NCI-H774 (cell line): ENCODE results near the gene MAGEB17.

ENCODE experiments used
- DNase-seq: peaks from one replicate; lab custom pipeline; 2025; lab: John Stamatoyannopoulos, UW

MAGEB17 gene

DNA sequence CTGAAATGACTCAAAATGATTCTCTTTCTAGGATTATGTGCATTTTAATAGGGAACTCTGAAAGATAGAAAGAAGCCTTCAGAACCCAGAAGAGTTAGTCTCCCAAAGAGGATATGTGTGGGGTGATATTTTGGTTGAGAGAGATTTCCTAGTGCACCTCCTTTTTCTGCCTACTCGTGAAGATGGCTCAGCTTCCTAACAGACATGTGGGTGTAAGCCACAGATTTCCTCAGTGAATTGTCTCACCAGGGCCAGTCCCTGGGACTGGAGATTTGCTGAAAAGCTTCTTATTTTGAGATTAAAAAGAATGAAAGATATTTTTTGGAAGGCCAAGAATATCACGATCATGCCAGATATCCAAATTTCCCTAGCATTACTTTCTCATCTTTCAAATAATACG lies 42.8 kb downstream of the MAGEB17 start:
- no peak for DNase-seq

DNA sequence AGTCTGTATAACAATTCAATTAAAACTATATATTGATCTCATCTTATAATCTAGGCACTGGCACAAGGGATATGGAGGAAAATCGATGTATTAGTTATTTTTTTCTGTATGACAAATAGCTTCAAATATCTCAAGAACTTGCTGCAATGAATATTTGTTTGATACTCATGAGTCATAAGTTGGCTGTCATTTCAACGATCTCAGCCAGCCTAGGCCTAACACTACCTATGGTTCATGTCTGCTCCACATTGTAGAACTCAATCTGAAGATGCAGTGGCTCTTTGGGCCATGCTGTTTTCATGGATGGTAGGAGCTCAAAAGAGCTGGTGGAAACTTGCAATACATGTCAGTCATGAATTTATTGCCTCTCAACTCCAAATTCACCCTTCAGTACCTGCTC lies 44.7 kb downstream of the MAGEB17 start:
- DNase-seq: no peak

DNA sequence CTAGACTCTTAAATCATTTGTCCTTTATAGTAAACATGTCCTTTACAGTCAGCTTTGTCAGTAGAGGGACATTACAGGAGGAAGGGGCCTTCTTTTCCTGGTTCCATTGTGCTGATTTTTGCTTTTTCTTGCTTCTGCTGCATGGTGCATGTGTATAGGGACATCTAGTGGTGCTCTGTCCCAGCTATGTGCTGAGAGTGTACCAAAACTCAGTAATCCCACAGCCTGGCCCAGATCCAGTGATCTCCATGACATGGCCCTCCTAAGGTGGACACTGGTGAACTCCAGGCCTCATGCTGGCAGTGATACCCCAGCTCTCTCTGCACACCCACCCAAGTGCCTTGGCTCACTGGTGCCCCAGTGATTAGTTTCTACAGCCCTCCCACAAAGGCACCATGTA lies 45.2 kb downstream of the MAGEB17 start:
- no peak for DNase-seq

DNA sequence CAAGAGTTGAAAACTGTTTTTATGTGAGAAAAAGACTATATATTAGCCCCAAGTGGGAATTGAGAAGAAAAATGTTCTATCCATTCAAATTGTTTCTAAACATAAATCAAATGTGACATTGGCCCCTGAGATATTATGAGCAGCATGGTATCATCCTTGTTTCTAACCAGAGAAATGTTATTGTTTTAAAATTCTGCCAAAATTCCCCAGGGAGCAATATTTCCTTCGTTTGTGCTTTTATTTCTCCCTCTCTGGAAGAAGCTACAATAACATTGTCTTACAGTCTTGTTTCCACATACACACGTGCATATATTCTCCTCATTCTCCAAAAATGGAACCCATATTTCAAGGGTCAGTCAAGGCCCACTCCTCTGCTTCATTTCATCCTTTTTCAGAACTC lies 46.7 kb downstream of the MAGEB17 start:
- DNase-seq: no peak

DNA sequence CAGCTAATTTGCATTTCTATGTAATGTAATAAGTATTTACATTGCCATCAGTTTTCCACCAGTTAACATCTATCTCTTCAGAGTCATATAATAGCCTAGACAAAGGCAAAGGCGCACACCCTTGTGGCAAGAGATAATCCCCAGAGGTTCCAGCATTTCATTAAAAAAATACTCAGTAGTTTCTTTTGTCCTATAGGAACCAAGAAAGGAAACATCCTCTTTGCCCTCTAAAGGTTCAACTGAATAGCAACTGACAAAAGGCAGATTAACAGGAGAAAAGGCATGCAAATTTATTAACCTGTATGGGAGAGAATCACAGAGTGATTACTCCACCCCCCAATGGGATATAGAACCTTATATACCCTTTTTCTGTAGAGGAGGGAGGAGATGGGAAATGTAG lies 48.4 kb downstream of the MAGEB17 start:
- DNase-seq: no peak
